A549 (cell line): ENCODE results near the gene KLHDC8B. TPM values are rescaled to one million over a fixed set of nuclear protein-coding genes. Genes with fewer than 3 reads are reported as not detected.

Experiments used
- ATAC-seq, 2 experiments: fragments of 200-7000 bp in 1 of 2; fragments of >200 bp in 1 of 2; cut with Nextera tagmentation in 1 of 2; cut with Tn5 transposase in 1 of 2; 3 replicates each; pipeline versions ENCODE4 v1.8.0 to v1.9.1; 2018 to 2020; ENCODE audit warnings: mild to moderate bottlenecking in 1 of 2, moderate library complexity in 1 of 2
- CTCF ChIA-PET: fragments of 300-600 bp; sonication (Branson Sonifier 250); formaldehyde crosslinking; extraction: SDS; loops from one replicate; lab custom pipeline; 2021; ENCODE audit warnings: antibody characterized with exemption, inconsistent platforms; lab: Yijun Ruan, JAX
- POLR2A ChIA-PET: fragments of 350-600 bp; formaldehyde crosslinking; extraction: SDS; loops from one replicate; lab custom pipeline; 2021; ENCODE audit warnings: antibody characterized with exemption, inconsistent platforms; lab: Yijun Ruan, JAX
- DNase-seq, 2 experiments: peaks; one replicate each; pipeline versions ENCODE4 v3.0.0 to v3.0.0-alpha.2; 2011 to 2016; ENCODE audit warnings: low read depth in 1 of 2, low spot score in 1 of 2
- FAIRE-seq: peaks from 2 replicates; lab custom pipeline; 2011; peaks lifted over from hg19 to GRCh38; lab: Jason Lieb, UNC
- H3K27ac ChIP-seq, 2 experiments: fragments of >200 bp; sonication (Bioruptor Twin); formaldehyde crosslinking; 3 replicates each; pipeline ENCODE4 v1.5.1; 2016 to 2017
- H3K4me1 ChIP-seq: fragments of >200 bp; sonication (Bioruptor Twin); formaldehyde crosslinking; 3 replicates; pipeline ENCODE4 v1.6.1; 2016
- H3K4me2 ChIP-seq: fragments of >200 bp; sonication (Bioruptor Twin); formaldehyde crosslinking; 3 replicates; pipeline ENCODE4 v1.6.1; 2016
- H3K4me3 ChIP-seq: fragments of >200 bp; sonication (Bioruptor Twin); formaldehyde crosslinking; 3 replicates; pipeline ENCODE4 v1.5.1; 2016
- H3K9me3 ChIP-seq: fragments of >200 bp; sonication (Bioruptor Twin); formaldehyde crosslinking; 3 replicates; pipeline ENCODE4 v1.6.1; 2016
- ATOH8 ChIP-seq: fragments of 250-450 bp; sonication (Bioruptor Pico); IDR thresholded peaks from 2 replicates; pipeline ENCODE4 v1.5.0; 2020; ENCODE audit warnings: low read depth, mild to moderate bottlenecking, moderate library complexity
- BCL3 ChIP-seq: fragments of >200 bp; sonication (Bioruptor Twin); formaldehyde crosslinking; IDR thresholded peaks from 3 replicates; pipeline ENCODE4 v1.6.1; 2016
- CBX8 ChIP-seq: fragments of 200-600 bp; sonication (generic); IDR thresholded peaks from 2 replicates; pipeline ENCODE4 v1.6.1; 2016
- CEBPB ChIP-seq, 2 experiments: fragments of >200 bp in 1 of 2; sonication (Bioruptor Twin) in 1 of 2; formaldehyde crosslinking in 1 of 2; IDR thresholded peaks; 2 replicates each; pipeline ENCODE4 v1.6.1; 2012 to 2016
- FOSL2 ChIP-seq, 2 experiments: fragments of 450-650 bp in 1 of 2; fragments of >200 bp in 1 of 2; sonication (Bioruptor Twin) in 1 of 2; formaldehyde crosslinking; IDR thresholded peaks; 2 replicates each; pipeline versions ENCODE4 v1.5.0 to v1.6.1; 2016 to 2020; ENCODE audit warnings: mild to moderate bottlenecking in 1 of 2, moderate library complexity in 1 of 2
- FOXS1 ChIP-seq: fragments of 250-450 bp; sonication (Bioruptor Pico); IDR thresholded peaks from 2 replicates; pipeline ENCODE4 v1.5.0; 2020; ENCODE audit warnings: mild to moderate bottlenecking, moderate library complexity
- HDAC2 ChIP-seq: fragments of 200-600 bp; sonication (generic); IDR thresholded peaks from 2 replicates; pipeline ENCODE4 v1.6.1; 2016
- HMGXB4 ChIP-seq: fragments of 250-450 bp; sonication (Bioruptor Pico); IDR thresholded peaks from 2 replicates; pipeline ENCODE4 v1.5.0; 2021; ENCODE audit warnings: mild to moderate bottlenecking, moderate library complexity, borderline replicate concordance
- HOXA7 ChIP-seq: fragments of 250-450 bp; sonication (Bioruptor Pico); IDR thresholded peaks from 2 replicates; pipeline ENCODE4 v1.5.0; 2020; ENCODE audit warnings: mild to moderate bottlenecking, moderate library complexity
- JUN ChIP-seq, 2 experiments: fragments of >200 bp; sonication (Bioruptor Twin); formaldehyde crosslinking; IDR thresholded peaks; 2 replicates in 1 of 2; 3 replicates in 1 of 2; pipeline ENCODE4 v1.6.1; 2016 to 2017
- JUNB ChIP-seq: fragments of >200 bp; sonication (Bioruptor Twin); formaldehyde crosslinking; IDR thresholded peaks from 2 replicates; pipeline ENCODE4 v1.6.1; 2016
- KDM1A ChIP-seq: fragments of 200-600 bp; sonication (generic); IDR thresholded peaks from 2 replicates; pipeline ENCODE4 v1.6.1; 2016; ENCODE audit warnings: low read depth, mild to moderate bottlenecking
- KDM5A ChIP-seq: fragments of 200-600 bp; sonication (generic); IDR thresholded peaks from 2 replicates; pipeline ENCODE4 v1.6.1; 2016; ENCODE audit warnings: antibody characterized with exemption, mild to moderate bottlenecking
- MAFK ChIP-seq: fragments of 450-650 bp; IDR thresholded peaks from 2 replicates; pipeline ENCODE4 v1.6.1; 2014; ENCODE audit not compliant: partially characterized antibody
- MYC ChIP-seq: IDR thresholded peaks from 2 replicates; pipeline ENCODE4 v1.6.1; 2012; ENCODE audit warnings: mild to moderate bottlenecking, inconsistent platforms, low read length, improper control_type of control experiment, borderline replicate concordance
- NFE2L2 ChIP-seq: fragments of 150-350 bp; conservative IDR thresholded peaks from 2 replicates; pipeline ENCODE4 v1.6.1; 2014; ENCODE audit warnings: low read length
- PBX3 ChIP-seq: IDR thresholded peaks from 2 replicates; pipeline ENCODE4 v1.6.1; 2012
- POLR2A ChIP-seq: IDR thresholded peaks from 2 replicates; pipeline ENCODE4 v1.6.1; 2012; ENCODE audit warnings: mild to moderate bottlenecking, low read length
- POLR2AphosphoS2 ChIP-seq: conservative IDR thresholded peaks from 2 replicates; pipeline ENCODE4 v1.6.1; 2012; ENCODE audit warnings: low read length, improper control_type of control experiment, inconsistent platforms
- RARB ChIP-seq: fragments of 250-450 bp; sonication (Bioruptor Pico); IDR thresholded peaks from 2 replicates; pipeline ENCODE4 v1.8.0; 2021; ENCODE audit warnings: mild to moderate bottlenecking, moderate library complexity
- RFX5 ChIP-seq: fragments of 450-650 bp; IDR thresholded peaks from 2 replicates; pipeline ENCODE4 v1.7.1; 2014; ENCODE audit warnings: antibody characterized with exemption, mild to moderate bottlenecking, moderate library complexity
- RNF2 ChIP-seq: fragments of 200-600 bp; sonication (generic); IDR thresholded peaks from 2 replicates; pipeline ENCODE4 v1.6.1; 2016; ENCODE audit warnings: low read depth, mild to moderate bottlenecking, antibody characterized with exemption, moderate library complexity, borderline replicate concordance
- ZC3H11A ChIP-seq: fragments of 450-650 bp; IDR thresholded peaks from 2 replicates; pipeline ENCODE4 v1.6.1; 2014; ENCODE audit warnings: antibody characterized with exemption, mild to moderate bottlenecking
- ZFP36 ChIP-seq: fragments of 450-650 bp; IDR thresholded peaks from 2 replicates; pipeline ENCODE4 v1.6.1; 2014; ENCODE audit warnings: borderline replicate concordance; ENCODE audit not compliant: partially characterized antibody
- ZNF302 ChIP-seq: fragments of 250-450 bp; sonication (Bioruptor Pico); IDR thresholded peaks from 2 replicates; pipeline ENCODE4 v1.9.0; 2021; ENCODE audit warnings: inconsistent platforms, mild to moderate bottlenecking, moderate library complexity
- WGBS: methylation state at CpG from one replicate; pipeline ENCODE4 v1.1.6; 2017; ENCODE audit errors: missing lambda C conversion rate; 5-methylcytosine and 5-hydroxymethylcytosine counted together
- polyA plus RNA-seq, 4 experiments: library from polyadenylated mRNA; depleted of rRNA in 3 of 4; stranded (reverse); fragments of >200 nt; fragmentation: RNase III in 1 of 4; extraction: RNeasy Plus Mini Kit Qiagen cat#74134 plus additional on column Dnase treatment in 1 of 4; gene quantifications; 2 replicates in 3 of 4; 3 replicates in 1 of 4; pipeline ENCODE4 v1.2.3, GENCODE V29; 2011 to 2017
- TF ChIP-seq, protein P1 (sequence below): IDR thresholded peaks from 2 replicates; pipeline ENCODE4 v1.6.1; 2012
- TF ChIP-seq, protein P2 (sequence below): fragments of 200-600 bp; sonication (generic); IDR thresholded peaks from 2 replicates; pipeline ENCODE4 v1.6.1; 2016; ENCODE audit warnings: antibody characterized with exemption, mild to moderate bottlenecking, moderate library complexity

KLHDC8B gene
- polyA plus RNA-seq, 2 of the 4 experiments (the other 2 are of a cell fraction), result 7.4 to 9.9 TPM

- ChIA-PET CTCF (interaction anchor here (0.6 to 1.5 kb wide), 4 partner anchors 37 to 542 kb away, joined by 3 to 5 read pairs (median 4); partner anchors contain the start of gene QRICH1), POLR2A (interaction anchor here (2.1 kb wide), 1 partner anchor 11 kb away, joined by 8 read pairs; the partner anchor contains the start of gene USP19)
- no peak for FAIRE-seq
- TF ChIP-seq HMGXB4 (CRISPR knock-in tag) (no peak), ZC3H11A (no peak), RARB (CRISPR knock-in tag) (no peak), RFX5 (no peak), JUNB (no peak), CEBPB (IDR thresholded peaks at IDR 0.05) (no peak), HOXA7 (CRISPR knock-in tag) (no peak), RNF2 (no peak), NFE2L2 (no peak), ATOH8 (CRISPR knock-in tag) (no peak), JUN (IDR thresholded peaks at IDR 0.05) (no peak), KDM1A (no peak)
- TF ChIP-seq, all 56 proteins: peak for 0
- WGBS, result 93% methylated on average over 3 of the region's 6 CpGs
- Histone ChIP-seq H3K27ac (peak overlapping the region; percentile 99 to 100; a peak in 4 of 6 replicates), H3K9me3 (no peaks in the 10 kb centered on the region), H3K4me2 (peak overlapping the region; percentile 97), H3K4me3 (peak overlapping the region; percentile 80), H3K4me1 (peaks cover 18% of the 10 kb centered on the region)
- no peak for DNase-seq
- ATAC-seq, result no peak
Measured at GRCh38 chr3:49131576-49131975, 39.8 kb upstream of the KLHDC8B start.

DNA sequence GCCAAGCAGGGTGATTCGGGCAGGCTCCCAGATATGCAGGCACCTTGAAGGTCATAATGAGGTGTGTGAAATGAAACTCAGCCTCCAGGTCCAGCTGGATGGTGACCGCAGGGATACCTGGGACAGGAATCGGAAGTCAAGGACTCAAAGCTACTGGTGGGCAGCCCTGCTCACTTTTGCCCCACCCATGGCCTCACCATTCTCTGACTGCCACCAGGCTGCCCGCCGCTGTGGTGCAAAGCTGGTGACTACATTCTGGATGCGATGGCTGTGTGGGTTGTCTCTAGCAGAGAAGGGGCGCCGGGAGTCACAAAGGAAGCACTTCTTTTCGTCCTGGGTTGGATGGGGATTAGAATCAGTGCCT is 39.3 kb upstream of the KLHDC8B start:
- ChIA-PET CTCF (interaction anchor here (0.7 to 1.5 kb wide), 6 partner anchors 15 to 317 kb away, joined by 3 to 5 read pairs (median 4); partner anchors contain the start of gene QRICH1), POLR2A (interaction anchor here (1.5 to 2.2 kb wide), 4 partner anchors 11 to 110 kb away, joined by 4 to 12 read pairs (median 7); partner anchors contain the start of genes IMPDH2, NDUFAF3, QRICH1 and USP19)
- DNase-seq (no peak), ATAC-seq (no peak), FAIRE-seq (no peak)
- Histone ChIP-seq H3K27ac (peak overlapping the region; percentile 99 to 100), H3K4me3 (peak overlapping the region; percentile 80), H3K4me2 (peak overlapping the region; percentile 97), H3K9me3 (no peaks in the 10 kb centered on the region), H3K4me1 (peaks cover 18% of the 10 kb centered on the region)
- TF ChIP-seq HDAC2, result no peak
- TF ChIP-seq, protein P1, sequence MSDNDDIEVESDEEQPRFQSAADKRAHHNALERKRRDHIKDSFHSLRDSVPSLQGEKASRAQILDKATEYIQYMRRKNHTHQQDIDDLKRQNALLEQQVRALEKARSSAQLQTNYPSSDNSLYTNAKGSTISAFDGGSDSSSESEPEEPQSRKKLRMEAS, result no peak
- TF ChIP-seq CBX8, result no peak
- TF ChIP-seq KDM5A, result no peak
- TF ChIP-seq BCL3, result no peak
- TF ChIP-seq, protein P2, sequence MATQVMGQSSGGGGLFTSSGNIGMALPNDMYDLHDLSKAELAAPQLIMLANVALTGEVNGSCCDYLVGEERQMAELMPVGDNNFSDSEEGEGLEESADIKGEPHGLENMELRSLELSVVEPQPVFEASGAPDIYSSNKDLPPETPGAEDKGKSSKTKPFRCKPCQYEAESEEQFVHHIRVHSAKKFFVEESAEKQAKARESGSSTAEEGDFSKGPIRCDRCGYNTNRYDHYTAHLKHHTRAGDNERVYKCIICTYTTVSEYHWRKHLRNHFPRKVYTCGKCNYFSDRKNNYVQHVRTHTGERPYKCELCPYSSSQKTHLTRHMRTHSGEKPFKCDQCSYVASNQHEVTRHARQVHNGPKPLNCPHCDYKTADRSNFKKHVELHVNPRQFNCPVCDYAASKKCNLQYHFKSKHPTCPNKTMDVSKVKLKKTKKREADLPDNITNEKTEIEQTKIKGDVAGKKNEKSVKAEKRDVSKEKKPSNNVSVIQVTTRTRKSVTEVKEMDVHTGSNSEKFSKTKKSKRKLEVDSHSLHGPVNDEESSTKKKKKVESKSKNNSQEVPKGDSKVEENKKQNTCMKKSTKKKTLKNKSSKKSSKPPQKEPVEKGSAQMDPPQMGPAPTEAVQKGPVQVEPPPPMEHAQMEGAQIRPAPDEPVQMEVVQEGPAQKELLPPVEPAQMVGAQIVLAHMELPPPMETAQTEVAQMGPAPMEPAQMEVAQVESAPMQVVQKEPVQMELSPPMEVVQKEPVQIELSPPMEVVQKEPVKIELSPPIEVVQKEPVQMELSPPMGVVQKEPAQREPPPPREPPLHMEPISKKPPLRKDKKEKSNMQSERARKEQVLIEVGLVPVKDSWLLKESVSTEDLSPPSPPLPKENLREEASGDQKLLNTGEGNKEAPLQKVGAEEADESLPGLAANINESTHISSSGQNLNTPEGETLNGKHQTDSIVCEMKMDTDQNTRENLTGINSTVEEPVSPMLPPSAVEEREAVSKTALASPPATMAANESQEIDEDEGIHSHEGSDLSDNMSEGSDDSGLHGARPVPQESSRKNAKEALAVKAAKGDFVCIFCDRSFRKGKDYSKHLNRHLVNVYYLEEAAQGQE, result no peak
- TF ChIP-seq POLR2AphosphoS2, result no peak
- TF ChIP-seq JUNB, result no peak
- TF ChIP-seq ZFP36, result no peak
- TF ChIP-seq MAFK, result no peak
- TF ChIP-seq POLR2A, result no peak
- no peak for TF ChIP-seq ZNF302 (CRISPR knock-in tag)
- no peak for TF ChIP-seq FOSL2 (IDR thresholded peaks at IDR 0.05)
- TF ChIP-seq FOSL2 (CRISPR knock-in tag; IDR thresholded peaks at IDR 0.05), result no peak
- no peak for TF ChIP-seq MYC
- no peak for TF ChIP-seq FOXS1 (CRISPR knock-in tag)
- TF ChIP-seq PBX3, result no peak
- 70% methylated on average over 4 of the region's 9 CpGs for WGBS
